Mesenteric fat pad (tissue), 1 donor: ENCODE results near the gene CDKN2B-AS1. TPM values are rescaled to one million over a fixed set of nuclear protein-coding genes. Genes with fewer than 3 reads are reported as not detected.
"Not testable (repeated sequence)": the region's sequence is repeated elsewhere in the genome, so short reads cannot be mapped to it uniquely, and the experiment has no call there.

ENCODE experiments used
- DNase-seq: peaks from one replicate; pipeline ENCODE4 v3.0.0-alpha.2; 2020; ENCODE audit warnings: low spot score
- long read RNA-seq: library from polyadenylated mRNA; unstranded; transcript quantifications from one replicate; pipeline ENCODE4 v2.0.0, GENCODE V29; 2020
- total RNA-seq: library from RNA; stranded (reverse); fragmentation: NEBNext Ultra II Directional; extraction: Animal tissue kit (Norgen Biotek cat#: 25700); gene quantifications from one replicate; pipeline ENCODE4 v1.2.1, GENCODE V29; 2021
- donor health status: DM: yes; HTN: yes; CAD: no.

The CDKN2B-AS1 gene
- total RNA-seq, result 0.64 TPM
- long read RNA-seq, result 0 reads

- DNase-seq, result peak; percentile 89
Observed at GRCh38 chr9:21994556-21995005, at the start of gene CDKN2B-AS1. Gene CDKN2B-AS1, plus strand, starts transcription at chr9:21994791.

- no peak for DNase-seq
Observed at GRCh38 chr9:21945606-21946005, 49.0 kb upstream of the CDKN2B-AS1 start.

- no peak for DNase-seq
Observed at GRCh38 chr9:21958833-21959232, 35.8 kb upstream of the CDKN2B-AS1 start.

- DNase-seq, result not testable (repeated sequence)
Observed at GRCh38 chr9:21959268-21959667, 35.3 kb upstream of the CDKN2B-AS1 start.

- no peak for DNase-seq
Observed at GRCh38 chr9:21961569-21961968, 33.0 kb upstream of the CDKN2B-AS1 start.

- peak; percentile 81 for DNase-seq
Observed at GRCh38 chr9:21964925-21965385, 29.6 kb upstream of the CDKN2B-AS1 start.

- DNase-seq, result peak; percentile 89
Observed at GRCh38 chr9:21965401-21965951, 29.1 kb upstream of the CDKN2B-AS1 start.

GRCh38 chr9:21966140-21966851, 28.3 kb upstream of the CDKN2B-AS1 start:
- no peak for DNase-seq

- no peak for DNase-seq
Observed at GRCh38 chr9:21967169-21967568, 27.4 kb upstream of the CDKN2B-AS1 start.

GRCh38 chr9:21967702-21968101, 26.9 kb upstream of the CDKN2B-AS1 start:
- no peak for DNase-seq

GRCh38 chr9:21968331-21969010, 26.1 kb upstream of the CDKN2B-AS1 start:
- no peak for DNase-seq

- peak; percentile 85 for DNase-seq
Observed at GRCh38 chr9:21969011-21969940, 25.3 kb upstream of the CDKN2B-AS1 start.

GRCh38 chr9:21969951-21970799, 24.4 kb upstream of the CDKN2B-AS1 start:
- no peak for DNase-seq

- DNase-seq, result no peak
Observed at GRCh38 chr9:21970800-21971640, 23.6 kb upstream of the CDKN2B-AS1 start.

GRCh38 chr9:21972361-21972760, 22.2 kb upstream of the CDKN2B-AS1 start:
- no peak for DNase-seq

GRCh38 chr9:21974343-21974721, 20.3 kb upstream of the CDKN2B-AS1 start:
- DNase-seq, result no peak

GRCh38 chr9:21974722-21975409, 19.7 kb upstream of the CDKN2B-AS1 start:
- DNase-seq, result no peak

GRCh38 chr9:21976334-21976875, 18.2 kb upstream of the CDKN2B-AS1 start:
- no peak for DNase-seq
